Coronary artery (tissue), 2 donors: ENCODE results near the gene CD63.

Experiments used
- DNase-seq: peaks from one replicate; pipeline ENCODE4 v3.0.0-alpha.2; 2017; ENCODE audit warnings: low spot score
- H3K27ac ChIP-seq, 2 donors: fragments of 200-600 bp; sonication (generic); one replicate each; pipeline ENCODE4 v1.5.1; 2016 to 2019
- H3K4me3 ChIP-seq: fragments of 200-600 bp; sonication (generic); 2 replicates; pipeline ENCODE4 v1.5.1; 2016; ENCODE audit warnings: mild to moderate bottlenecking, moderate library complexity
- CTCF ChIP-seq: fragments of 200-600 bp; sonication (generic); IDR thresholded peaks from one replicate; pipeline ENCODE4 v1.5.1; 2019; ENCODE audit warnings: antibody characterized with exemption

Gene CD63

GRCh38 chr12:55708695-55709233 lies 20.0 kb downstream of the CD63 start:
- Histone ChIP-seq H3K4me3 (peak overlapping the region; percentile 88), H3K27ac (peak overlapping the region; percentile 76 to 98)
- DNase-seq = no peak
- no peak for TF ChIP-seq CTCF

GRCh38 chr12:55707841-55708694 lies 20.7 kb downstream of the CD63 start, which contains the start of gene ITGA7:
Gene ITGA7 (minus strand): TSS chr12:55707904. CDS start chr12:55707682, 222 bp downstream.
- peak within 1 kb of the TSS; percentile 88 for H3K4me3 ChIP-seq
- peak within 1 kb of the TSS; percentile 76 to 98 for H3K27ac ChIP-seq
- TF ChIP-seq CTCF = no peak
- DNase-seq = peak; percentile 92

- peak overlapping the region; percentile 76 to 98 for H3K27ac ChIP-seq
- H3K4me3 ChIP-seq = peak overlapping the region; percentile 88
- DNase-seq = no peak
- TF ChIP-seq CTCF = no peak
Measured at GRCh38 chr12:55707219-55707671, 21.6 kb downstream of the CD63 start.

- no peak for TF ChIP-seq CTCF
Measured at GRCh38 chr12:55706568-55707218, 22.1 kb downstream of the CD63 start.

GRCh38 chr12:55705782-55706402 lies 22.9 kb downstream of the CD63 start:
- DNase-seq = no peak
- TF ChIP-seq CTCF = peak; percentile 27
- H3K4me3 ChIP-seq = peak overlapping the region; percentile 88
- H3K27ac ChIP-seq = peak overlapping the region; percentile 76 to 98

More at GRCh38 chr12:55706568-55707218, 22.1 kb downstream of the CD63 start:
- DNase-seq = no peak
- peak overlapping the region; percentile 88 for H3K4me3 ChIP-seq
- H3K27ac ChIP-seq = peak overlapping the region; percentile 76 to 98

GRCh38 chr12:55704824-55705718 lies 23.7 kb downstream of the CD63 start:
- Histone ChIP-seq H3K27ac (peak overlapping the region; percentile 76 to 98), H3K4me3 (peak overlapping the region; percentile 88)
- TF ChIP-seq CTCF = no peak
- no peak for DNase-seq
